ENCODE results near the gene SH3RF1.

DNA sequence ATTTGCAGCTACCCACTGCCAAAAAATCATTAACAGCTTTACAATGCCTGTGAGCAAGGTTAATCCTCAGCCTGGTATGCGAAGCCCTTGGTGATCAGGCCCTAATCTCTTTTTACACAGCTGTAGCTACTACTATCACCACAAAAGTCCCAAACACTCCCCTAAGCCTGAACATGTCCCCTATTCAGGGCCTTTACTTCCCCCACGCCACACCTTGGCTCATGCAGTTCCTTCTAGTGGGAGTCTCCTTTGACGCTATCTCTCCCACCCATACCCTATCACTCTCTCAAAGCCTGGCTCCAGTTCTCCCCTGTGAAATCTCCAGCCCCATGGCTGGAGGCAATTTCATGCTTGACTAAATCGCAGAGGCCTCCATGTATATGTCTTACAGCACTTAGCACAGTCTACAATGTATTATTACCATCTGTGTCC lies 170.1 kb downstream of the SH3RF1 start:
- TF ChIP-seq, protein P1, sequence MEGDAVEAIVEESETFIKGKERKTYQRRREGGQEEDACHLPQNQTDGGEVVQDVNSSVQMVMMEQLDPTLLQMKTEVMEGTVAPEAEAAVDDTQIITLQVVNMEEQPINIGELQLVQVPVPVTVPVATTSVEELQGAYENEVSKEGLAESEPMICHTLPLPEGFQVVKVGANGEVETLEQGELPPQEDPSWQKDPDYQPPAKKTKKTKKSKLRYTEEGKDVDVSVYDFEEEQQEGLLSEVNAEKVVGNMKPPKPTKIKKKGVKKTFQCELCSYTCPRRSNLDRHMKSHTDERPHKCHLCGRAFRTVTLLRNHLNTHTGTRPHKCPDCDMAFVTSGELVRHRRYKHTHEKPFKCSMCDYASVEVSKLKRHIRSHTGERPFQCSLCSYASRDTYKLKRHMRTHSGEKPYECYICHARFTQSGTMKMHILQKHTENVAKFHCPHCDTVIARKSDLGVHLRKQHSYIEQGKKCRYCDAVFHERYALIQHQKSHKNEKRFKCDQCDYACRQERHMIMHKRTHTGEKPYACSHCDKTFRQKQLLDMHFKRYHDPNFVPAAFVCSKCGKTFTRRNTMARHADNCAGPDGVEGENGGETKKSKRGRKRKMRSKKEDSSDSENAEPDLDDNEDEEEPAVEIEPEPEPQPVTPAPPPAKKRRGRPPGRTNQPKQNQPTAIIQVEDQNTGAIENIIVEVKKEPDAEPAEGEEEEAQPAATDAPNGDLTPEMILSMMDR (IDR thresholded peaks at IDR 0.05): no peak
- no peak for TF ChIP-seq EZH2 (IDR thresholded peaks at IDR 0.05)

Data from neural progenitor cell (in vitro differentiated cells).